Glomerular visceral epithelial cell (primary cell): Measurements from ENCODE around the gene ZNF536.

Experiments
- DNase-seq: peaks from one replicate; pipeline ENCODE4 v3.0.0-alpha.2; 2016; ENCODE audit errors: extremely low spot score

ZNF536 gene

GRCh38 chr19:30606114-30607050 lies 234.2 kb downstream of the ZNF536 start:
- no peak for DNase-seq
